ENCODE results near the gene VENTX. TPM values are rescaled to one million over a fixed set of nuclear protein-coding genes. Genes with fewer than 3 reads are reported as not detected.

Gene VENTX
- total RNA-seq, 1 experiment from 2014 or later, result not detected

DNA sequence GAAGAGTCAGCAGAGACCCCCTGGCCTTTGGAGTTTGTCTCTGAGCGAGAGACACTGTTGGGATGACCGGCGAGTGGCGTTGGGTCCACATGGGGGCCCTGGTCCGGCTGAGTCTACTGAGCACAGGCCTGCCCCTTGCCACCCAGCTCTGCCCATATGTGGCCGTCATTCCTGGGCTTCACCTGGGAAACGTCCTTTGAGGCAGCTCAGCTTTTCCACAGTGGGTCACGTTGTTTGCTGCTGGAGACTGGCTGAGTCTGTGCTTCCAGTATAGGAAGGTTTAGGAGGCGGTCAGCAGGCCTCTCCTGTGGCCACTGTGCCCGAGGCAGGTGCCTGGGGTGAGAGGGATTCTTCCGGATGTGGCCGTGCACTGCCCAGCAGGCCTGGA, 21.9 kb downstream of the VENTX start:
- H3K27me3 ChIP-seq (ENCODE audit: insufficient read depth, low read length), result no peaks in the 10 kb centered on the region
- no peak overlapping the region for H2AFZ ChIP-seq (ENCODE audit: low read depth, low read length, poor library complexity, severe bottlenecking)
- ATAC-seq (no peak), DNase-seq (ENCODE audit: low read depth, low spot score) (no peak)
- ChIA-PET POLR2A (no interaction called here), RAD21 (ENCODE audit: low non-redundant PET in 1 of 2, low total read pairs in 2 of 2, uncharacterized antibody in 2 of 2, unreplicated experiment in 2 of 2) (no interaction called here), CTCF (no interaction called here)
- peak overlapping the region; percentile 74 for H3K4me2 ChIP-seq (ENCODE audit: low read length)
- no peaks in the 10 kb centered on the region for H3K9me2 ChIP-seq (ENCODE audit: insufficient read depth)
- no peak overlapping the region for H3K4me3 ChIP-seq (replicated peaks in 1 of 2; ENCODE audit: low read depth in 1 of 2, low read length in 2 of 2)
- intact Hi-C loops (cut with micrococcal nuclease), result loop anchor here (2.0 to 10.0 kb wide), 3 partner anchors 115 to 355 kb away; partner anchors contain the start of gene CFAP46
- BruUV-seq (replicated peaks), result TSS peak; percentile 15
- peaks cover 40 to 54% of the 10 kb centered on the region in 2 experiments for H3K4me1 ChIP-seq (ENCODE audit: control insufficient read depth in 1 of 2, insufficient read depth in 2 of 2, low read length in 2 of 2)
- H3K36me3 ChIP-seq (ENCODE audit: control insufficient read depth in 1 of 2, insufficient read depth in 2 of 2, low read length in 2 of 2), result no peaks in the 10 kb centered on the region
- peak overlapping the region; percentile 92 for H3K27ac ChIP-seq (ENCODE audit: low read depth, low read length)
- peak overlapping the region; percentile 63 for H3K9ac ChIP-seq (ENCODE audit: low read length)
- H3K9me3 ChIP-seq (ENCODE audit: control insufficient read depth in 1 of 2, insufficient read depth in 1 of 2, low read depth in 1 of 2, low read length in 2 of 2), result no peaks in the 10 kb centered on the region
- H3K79me2 ChIP-seq (ENCODE audit: insufficient read depth, low read length), result no peaks in the 10 kb centered on the region
- TF ChIP-seq, protein P1, sequence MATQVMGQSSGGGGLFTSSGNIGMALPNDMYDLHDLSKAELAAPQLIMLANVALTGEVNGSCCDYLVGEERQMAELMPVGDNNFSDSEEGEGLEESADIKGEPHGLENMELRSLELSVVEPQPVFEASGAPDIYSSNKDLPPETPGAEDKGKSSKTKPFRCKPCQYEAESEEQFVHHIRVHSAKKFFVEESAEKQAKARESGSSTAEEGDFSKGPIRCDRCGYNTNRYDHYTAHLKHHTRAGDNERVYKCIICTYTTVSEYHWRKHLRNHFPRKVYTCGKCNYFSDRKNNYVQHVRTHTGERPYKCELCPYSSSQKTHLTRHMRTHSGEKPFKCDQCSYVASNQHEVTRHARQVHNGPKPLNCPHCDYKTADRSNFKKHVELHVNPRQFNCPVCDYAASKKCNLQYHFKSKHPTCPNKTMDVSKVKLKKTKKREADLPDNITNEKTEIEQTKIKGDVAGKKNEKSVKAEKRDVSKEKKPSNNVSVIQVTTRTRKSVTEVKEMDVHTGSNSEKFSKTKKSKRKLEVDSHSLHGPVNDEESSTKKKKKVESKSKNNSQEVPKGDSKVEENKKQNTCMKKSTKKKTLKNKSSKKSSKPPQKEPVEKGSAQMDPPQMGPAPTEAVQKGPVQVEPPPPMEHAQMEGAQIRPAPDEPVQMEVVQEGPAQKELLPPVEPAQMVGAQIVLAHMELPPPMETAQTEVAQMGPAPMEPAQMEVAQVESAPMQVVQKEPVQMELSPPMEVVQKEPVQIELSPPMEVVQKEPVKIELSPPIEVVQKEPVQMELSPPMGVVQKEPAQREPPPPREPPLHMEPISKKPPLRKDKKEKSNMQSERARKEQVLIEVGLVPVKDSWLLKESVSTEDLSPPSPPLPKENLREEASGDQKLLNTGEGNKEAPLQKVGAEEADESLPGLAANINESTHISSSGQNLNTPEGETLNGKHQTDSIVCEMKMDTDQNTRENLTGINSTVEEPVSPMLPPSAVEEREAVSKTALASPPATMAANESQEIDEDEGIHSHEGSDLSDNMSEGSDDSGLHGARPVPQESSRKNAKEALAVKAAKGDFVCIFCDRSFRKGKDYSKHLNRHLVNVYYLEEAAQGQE (IDR thresholded peaks at IDR 0.05; ENCODE audit: low read depth), result no peak
- no peak for TF ChIP-seq CBX3 (IDR thresholded peaks at IDR 0.05; ENCODE audit: low read depth)
- TF ChIP-seq, protein P2, sequence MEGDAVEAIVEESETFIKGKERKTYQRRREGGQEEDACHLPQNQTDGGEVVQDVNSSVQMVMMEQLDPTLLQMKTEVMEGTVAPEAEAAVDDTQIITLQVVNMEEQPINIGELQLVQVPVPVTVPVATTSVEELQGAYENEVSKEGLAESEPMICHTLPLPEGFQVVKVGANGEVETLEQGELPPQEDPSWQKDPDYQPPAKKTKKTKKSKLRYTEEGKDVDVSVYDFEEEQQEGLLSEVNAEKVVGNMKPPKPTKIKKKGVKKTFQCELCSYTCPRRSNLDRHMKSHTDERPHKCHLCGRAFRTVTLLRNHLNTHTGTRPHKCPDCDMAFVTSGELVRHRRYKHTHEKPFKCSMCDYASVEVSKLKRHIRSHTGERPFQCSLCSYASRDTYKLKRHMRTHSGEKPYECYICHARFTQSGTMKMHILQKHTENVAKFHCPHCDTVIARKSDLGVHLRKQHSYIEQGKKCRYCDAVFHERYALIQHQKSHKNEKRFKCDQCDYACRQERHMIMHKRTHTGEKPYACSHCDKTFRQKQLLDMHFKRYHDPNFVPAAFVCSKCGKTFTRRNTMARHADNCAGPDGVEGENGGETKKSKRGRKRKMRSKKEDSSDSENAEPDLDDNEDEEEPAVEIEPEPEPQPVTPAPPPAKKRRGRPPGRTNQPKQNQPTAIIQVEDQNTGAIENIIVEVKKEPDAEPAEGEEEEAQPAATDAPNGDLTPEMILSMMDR (IDR thresholded peaks at IDR 0.05 in 2 of 3, conservative IDR thresholded peaks at IDR 0.05 in 1 of 3; ENCODE audit: borderline replicate concordance in 1 of 3, insufficient read depth in 1 of 3, low read depth in 2 of 3, low read length in 2 of 3), result no peak
- H4K20me1 ChIP-seq (ENCODE audit: insufficient read depth), result no peaks in the 10 kb centered on the region

All from HCT116 (cell line).